Measurements from ENCODE around the gene DNAAF2. TPM values are rescaled to one million over a fixed set of nuclear protein-coding genes. Genes with fewer than 3 reads are reported as not detected.

The DNAAF2 gene
- total and polyA plus RNA-seq, 4 donors = 4.4 to 12.3 (median 9.9) TPM

DNA sequence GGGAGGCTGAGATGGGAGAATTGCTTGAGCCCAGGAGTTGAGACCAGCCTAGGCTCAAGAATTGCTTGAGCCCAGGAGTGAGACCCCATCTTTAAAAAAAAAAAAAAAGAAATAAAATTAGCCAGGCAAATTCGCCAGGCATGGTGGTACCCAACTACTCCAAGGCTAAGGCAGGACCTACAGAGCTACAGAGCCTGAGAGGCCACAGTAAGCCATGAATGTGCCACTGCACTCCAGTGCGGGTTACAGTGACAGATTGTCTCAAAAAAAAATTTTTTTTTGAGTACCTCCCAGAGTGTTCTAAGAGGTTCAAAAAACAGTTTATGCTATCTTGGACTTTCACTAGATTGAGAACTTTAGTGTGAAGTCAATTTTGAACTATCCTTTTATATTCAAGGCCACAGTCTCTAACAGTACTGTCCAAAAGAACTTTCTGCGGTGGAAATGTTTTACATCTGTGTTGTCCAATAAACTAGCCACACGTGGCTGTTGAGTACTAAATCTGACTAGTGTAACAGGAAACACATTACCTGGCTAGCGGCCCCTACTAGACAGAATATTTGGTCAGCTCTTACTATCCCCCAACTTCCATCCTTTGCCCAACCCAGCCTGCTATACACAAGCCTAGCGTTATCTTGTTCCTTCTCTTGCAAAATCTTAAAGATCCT is 17.1 kb downstream of the DNAAF2 start:
- no peak overlapping the region for H3K9ac ChIP-seq (ENCODE audit: insufficient read depth in 1 of 2, low read length in 2 of 2)
- H3K27ac ChIP-seq (ENCODE audit: low read depth in 1 of 2, low read length in 1 of 2) = no peak overlapping the region
- WGBS, 2 donors = 69 to 87% methylated on average over 6 of the region's 6 CpGs
- TF ChIP-seq, protein P1, sequence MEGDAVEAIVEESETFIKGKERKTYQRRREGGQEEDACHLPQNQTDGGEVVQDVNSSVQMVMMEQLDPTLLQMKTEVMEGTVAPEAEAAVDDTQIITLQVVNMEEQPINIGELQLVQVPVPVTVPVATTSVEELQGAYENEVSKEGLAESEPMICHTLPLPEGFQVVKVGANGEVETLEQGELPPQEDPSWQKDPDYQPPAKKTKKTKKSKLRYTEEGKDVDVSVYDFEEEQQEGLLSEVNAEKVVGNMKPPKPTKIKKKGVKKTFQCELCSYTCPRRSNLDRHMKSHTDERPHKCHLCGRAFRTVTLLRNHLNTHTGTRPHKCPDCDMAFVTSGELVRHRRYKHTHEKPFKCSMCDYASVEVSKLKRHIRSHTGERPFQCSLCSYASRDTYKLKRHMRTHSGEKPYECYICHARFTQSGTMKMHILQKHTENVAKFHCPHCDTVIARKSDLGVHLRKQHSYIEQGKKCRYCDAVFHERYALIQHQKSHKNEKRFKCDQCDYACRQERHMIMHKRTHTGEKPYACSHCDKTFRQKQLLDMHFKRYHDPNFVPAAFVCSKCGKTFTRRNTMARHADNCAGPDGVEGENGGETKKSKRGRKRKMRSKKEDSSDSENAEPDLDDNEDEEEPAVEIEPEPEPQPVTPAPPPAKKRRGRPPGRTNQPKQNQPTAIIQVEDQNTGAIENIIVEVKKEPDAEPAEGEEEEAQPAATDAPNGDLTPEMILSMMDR (IDR thresholded peaks at IDR 0.05; ENCODE audit: control extremely low read depth, extremely low read depth) = no peak
- no peak for ATAC-seq (ENCODE audit: insufficient read depth, low FRiP score)
- no peak overlapping the region for H3K4me3 ChIP-seq
- peaks cover 4 to 25% (median 11%) of the 10 kb centered on the region in 5 donors for H3K4me1 ChIP-seq (ENCODE audit: control insufficient read depth in 5 of 5, insufficient read depth in 5 of 5, low read length in 5 of 5)
- no peak for DNase-seq
- H3K27me3 ChIP-seq (ENCODE audit: control insufficient read depth in 3 of 3, insufficient read depth in 3 of 3, low read length in 2 of 3) = no peaks in the 10 kb centered on the region
- H3K9me3 ChIP-seq (ENCODE audit: control insufficient read depth in 4 of 4, insufficient read depth in 3 of 4, low read length in 3 of 4) = no peaks in the 10 kb centered on the region
- peaks cover 4 to 18% (median 10%) of the 10 kb centered on the region in 4 donors for H3K36me3 ChIP-seq (ENCODE audit: control insufficient read depth in 4 of 4, insufficient read depth in 4 of 4, low read length in 4 of 4)

DNA sequence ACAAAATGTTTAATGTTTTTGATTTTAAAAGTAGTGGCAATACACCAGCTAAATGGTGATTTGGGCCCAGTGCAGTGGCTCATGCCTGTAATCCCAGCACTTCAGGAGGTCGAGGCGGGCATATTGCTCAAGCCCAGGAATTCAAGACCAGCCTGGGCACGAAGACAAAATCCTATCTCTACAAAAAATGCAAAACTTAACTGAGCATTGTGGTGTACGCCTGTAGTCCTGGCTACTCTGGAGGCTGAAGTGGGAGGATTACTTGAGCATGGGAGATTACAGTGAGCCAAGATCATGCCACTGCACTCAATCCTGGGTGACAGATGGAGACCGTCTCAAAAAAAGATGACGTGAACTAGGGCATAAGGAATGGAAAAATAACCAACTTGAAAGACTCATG is 19.3 kb downstream of the DNAAF2 start:
- H3K4me3 ChIP-seq = no peak overlapping the region
- WGBS, 2 donors = 88 to 92% methylated on average over 6 of the region's 6 CpGs

DNA sequence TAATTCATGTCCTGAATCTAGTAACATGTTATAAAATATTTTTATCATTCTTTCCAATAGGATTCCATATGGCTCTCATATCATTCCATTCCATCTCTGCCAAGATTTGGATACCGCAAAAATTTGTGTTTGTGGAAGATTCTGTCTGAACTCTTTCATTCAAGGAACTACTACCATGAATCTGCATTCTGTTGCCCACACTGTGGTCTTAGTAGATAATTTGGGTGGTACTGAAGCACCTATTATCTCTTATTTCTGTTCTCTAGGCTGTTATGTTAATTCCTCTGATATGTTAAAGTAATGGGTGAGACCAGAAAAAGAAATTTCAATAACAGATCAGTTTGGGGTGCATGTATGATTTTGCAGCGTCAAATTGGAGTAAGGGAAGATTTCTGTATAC is 20.8 kb downstream of the DNAAF2 start:
- Histone ChIP-seq H3K9ac (ENCODE audit: insufficient read depth in 1 of 2, low read length in 2 of 2) (no peak overlapping the region), H3K4me1 (ENCODE audit: control insufficient read depth in 5 of 5, insufficient read depth in 5 of 5, low read length in 5 of 5) (peaks cover 0 to 4% (median 0%) of the 10 kb centered on the region in 5 donors), H3K27me3 (ENCODE audit: control insufficient read depth in 3 of 3, insufficient read depth in 3 of 3, low read length in 2 of 3) (no peaks in the 10 kb centered on the region), H3K36me3 (ENCODE audit: control insufficient read depth in 4 of 4, insufficient read depth in 4 of 4, low read length in 4 of 4) (peaks cover 4 to 16% (median 10%) of the 10 kb centered on the region in 4 donors), H3K9me3 (ENCODE audit: control insufficient read depth in 4 of 4, insufficient read depth in 3 of 4, low read length in 3 of 4) (no peaks in the 10 kb centered on the region), H3K27ac (ENCODE audit: low read depth in 1 of 2, low read length in 1 of 2) (no peak overlapping the region), H3K4me3 (no peak overlapping the region)
- no peak for ATAC-seq (ENCODE audit: insufficient read depth, low FRiP score)
- 93 to 94% methylated on average over 2 of the region's 2 CpGs for WGBS, 2 donors
- TF ChIP-seq, protein P1 (IDR thresholded peaks at IDR 0.05; ENCODE audit: control extremely low read depth, extremely low read depth) = no peak
- no peak for DNase-seq

More for the DNA sequence above, 19.3 kb downstream of the DNAAF2 start:
- Histone ChIP-seq H3K9me3 (ENCODE audit: control insufficient read depth in 4 of 4, insufficient read depth in 3 of 4, low read length in 3 of 4) (no peaks in the 10 kb centered on the region), H3K36me3 (ENCODE audit: control insufficient read depth in 4 of 4, insufficient read depth in 4 of 4, low read length in 4 of 4) (peaks cover 4 to 14% (median 8%) of the 10 kb centered on the region in 4 donors), H3K4me1 (ENCODE audit: control insufficient read depth in 5 of 5, insufficient read depth in 5 of 5, low read length in 5 of 5) (peaks cover 0 to 8% (median 0%) of the 10 kb centered on the region in 5 donors), H3K27me3 (ENCODE audit: control insufficient read depth in 3 of 3, insufficient read depth in 3 of 3, low read length in 2 of 3) (no peaks in the 10 kb centered on the region), H3K9ac (ENCODE audit: insufficient read depth in 1 of 2, low read length in 2 of 2) (no peak overlapping the region), H3K27ac (ENCODE audit: low read depth in 1 of 2, low read length in 1 of 2) (no peak overlapping the region)
- TF ChIP-seq, protein P1 (IDR thresholded peaks at IDR 0.05; ENCODE audit: control extremely low read depth, extremely low read depth) = no peak
- no peak for DNase-seq
- no peak for ATAC-seq (ENCODE audit: insufficient read depth, low FRiP score)

Measured in lung (tissue), 12 donors.